ENCODE results near the gene IL17F.

IL17F gene

GRCh38 chr6:52244400-52244799 lies at the start of gene IL17F:
Gene IL17F (minus strand): TSS chr6:52244500. CDS start chr6:52244429, 71 bp downstream.
- no peak for DNase-seq
- intact Hi-C loops (cut with DNase I) = no loop called here

- DNase-seq = no peak
- intact Hi-C loops (cut with DNase I) = no loop called here
Observed at GRCh38 chr6:52293067-52293466, 48.8 kb upstream of the IL17F start.

GRCh38 chr6:52288841-52289240 lies 44.5 kb upstream of the IL17F start:
- no peak for DNase-seq
- intact Hi-C loops (cut with DNase I) = loop anchor here (5.0 to 10.0 kb wide), 2 partner anchors 286 to 373 kb away; partner anchors contain the start of gene TRAM2

DNA sequence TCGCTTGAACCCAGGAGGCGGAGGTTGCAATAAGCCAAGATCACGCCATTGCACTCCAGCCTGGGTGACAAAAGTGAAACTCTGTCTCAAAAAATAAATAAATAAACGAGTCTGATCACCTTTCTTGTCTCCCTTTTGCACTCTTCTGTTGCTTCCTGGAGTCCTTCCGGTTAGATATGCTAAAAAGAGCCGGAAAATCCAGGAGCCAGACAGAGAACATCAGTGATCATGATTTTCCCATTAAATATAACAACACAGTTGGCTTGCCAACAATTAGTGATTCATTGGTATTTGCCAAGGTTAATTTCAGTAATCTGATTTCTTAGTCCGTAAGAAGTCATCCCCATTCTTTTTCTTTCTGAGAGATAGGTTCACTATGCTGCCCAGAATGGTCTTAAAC lies 43.9 kb upstream of the IL17F start:
- DNase-seq = no peak
- intact Hi-C loops (cut with DNase I) = loop anchor here (5.0 to 10.0 kb wide), 2 partner anchors 287 to 374 kb away; partner anchors contain the start of gene TRAM2

GRCh38 chr6:52286798-52287432 lies 42.6 kb upstream of the IL17F start:
- intact Hi-C loops (cut with DNase I) = loop anchor here (2.0 to 10.0 kb wide), 3 partner anchors 112 to 375 kb away; partner anchors contain the start of gene TRAM2
- DNase-seq = peak in 6 of 10 donors; percentile 61 to 88 (median 75)

DNA sequence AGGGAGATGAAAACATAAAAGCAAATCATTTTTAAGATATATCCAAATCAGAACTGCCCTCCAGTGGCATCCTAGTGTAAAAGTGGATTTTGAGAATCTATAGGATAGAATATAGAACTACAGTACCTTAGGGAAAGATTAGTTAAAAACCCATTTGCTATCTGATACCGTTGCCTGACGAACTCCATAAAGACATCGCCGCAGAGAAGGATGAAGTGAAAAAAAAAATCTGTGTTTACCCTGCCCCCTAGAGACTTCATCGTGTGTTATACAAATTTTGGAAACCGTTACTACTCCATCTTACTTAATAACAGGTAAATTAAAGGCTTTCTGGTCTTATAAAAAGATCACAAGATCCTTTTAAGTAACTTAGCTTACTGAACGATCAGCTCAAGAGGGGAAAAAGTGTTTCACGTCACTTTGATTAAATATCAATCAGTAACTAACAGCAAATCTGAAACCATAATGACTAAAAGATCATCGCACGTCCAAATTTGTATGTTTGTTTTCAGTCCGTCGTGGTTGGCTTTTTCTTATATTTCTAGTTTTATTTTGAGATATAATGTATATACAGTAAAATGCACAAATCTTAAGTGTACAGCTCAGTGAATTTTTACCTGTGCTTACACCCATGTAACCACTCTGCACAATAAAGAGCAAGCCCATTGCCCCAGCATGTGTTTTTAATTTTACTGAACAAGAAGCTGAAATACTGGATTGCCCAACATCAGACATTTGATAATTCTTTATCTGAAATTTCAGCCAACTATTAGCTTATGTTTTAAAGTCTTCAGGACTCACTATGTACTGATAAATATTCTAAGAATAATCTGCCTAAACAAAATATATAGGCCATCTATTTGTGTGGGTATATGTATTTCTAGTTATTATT lies 41.1 kb upstream of the IL17F start:
- DNase-seq = no peak
- intact Hi-C loops (cut with DNase I) = loop anchor here (1.0 to 10.0 kb wide), 5 partner anchors 77 to 377 kb away; partner anchors contain the start of genes EFHC1, PAQR8 and TRAM2

- peak; percentile 96 to 100 (median 98) for DNase-seq
- intact Hi-C loops (cut with DNase I) = loop anchor here (1.0 to 10.0 kb wide), 4 partner anchors 78 to 378 kb away; partner anchors contain the start of genes EFHC1, PAQR8 and TRAM2
Observed at GRCh38 chr6:52284460-52285176, 40.3 kb upstream of the IL17F start, which contains the start of gene MCM3. Gene MCM3 (minus strand): TSS chr6:52284742. CDS start chr6:52284674, 68 bp downstream.

DNA sequence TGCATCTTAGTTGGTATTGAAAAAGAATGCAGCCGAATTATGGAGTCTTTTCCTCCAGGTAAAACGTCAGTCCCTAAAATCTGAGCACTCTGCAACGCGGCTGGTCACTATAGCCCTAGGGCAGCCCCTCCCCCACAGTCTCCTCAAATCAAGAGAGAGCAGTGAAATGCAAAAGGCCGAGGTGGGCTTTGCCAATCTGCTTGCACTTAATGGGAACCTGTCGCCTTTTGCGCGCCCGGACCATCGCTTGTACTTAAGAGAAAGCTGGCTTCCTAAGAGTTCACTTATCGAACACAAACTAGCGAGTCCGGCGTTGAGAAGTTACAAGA lies 39.8 kb upstream of the IL17F start:
- peak in 2 of 10 donors; percentile 12 to 28 for DNase-seq
- intact Hi-C loops (cut with DNase I) = loop anchor here (10.0 kb wide), 1 partner anchor 291 kb away; the partner anchor contains the start of gene TRAM2

GRCh38 chr6:52283111-52283510 lies 38.8 kb upstream of the IL17F start:
- intact Hi-C loops (cut with DNase I) = loop anchor here (10.0 kb wide), 1 partner anchor 292 kb away; the partner anchor contains the start of gene TRAM2
- no peak for DNase-seq

- intact Hi-C loops (cut with DNase I) = no loop called here
- DNase-seq = no peak
Observed at GRCh38 chr6:52276130-52276529, 31.8 kb upstream of the IL17F start.

DNA sequence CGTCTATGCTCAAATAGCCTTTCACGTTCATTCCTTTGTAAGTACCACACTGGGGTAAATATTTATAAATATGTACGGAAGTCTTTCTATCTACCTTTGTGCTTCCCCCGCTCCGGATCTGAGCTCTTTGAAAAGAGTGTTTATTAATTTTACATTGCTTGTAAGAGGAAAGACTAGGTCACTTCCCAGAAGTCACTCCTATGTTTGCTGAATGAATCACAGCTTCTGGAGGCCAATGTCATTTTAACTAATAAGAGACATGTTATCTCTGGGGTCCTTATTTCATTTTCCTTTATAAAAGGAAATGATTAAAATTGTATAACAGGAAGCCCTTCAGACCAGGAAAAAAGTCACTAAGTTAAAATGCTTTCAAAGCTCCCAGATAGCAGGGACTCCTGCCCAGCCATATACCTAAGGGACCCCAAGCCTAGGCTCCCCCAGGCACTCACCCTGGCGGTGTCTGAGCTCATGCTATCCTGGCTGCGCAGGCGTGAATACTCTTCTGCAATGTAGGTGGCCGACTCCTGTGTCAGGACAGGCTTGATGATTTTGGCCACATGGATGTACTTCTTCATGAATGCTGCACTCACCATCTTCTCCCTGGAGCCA lies 27.7 kb upstream of the IL17F start:
- DNase-seq = no peak
- intact Hi-C loops (cut with DNase I) = no loop called here

DNA sequence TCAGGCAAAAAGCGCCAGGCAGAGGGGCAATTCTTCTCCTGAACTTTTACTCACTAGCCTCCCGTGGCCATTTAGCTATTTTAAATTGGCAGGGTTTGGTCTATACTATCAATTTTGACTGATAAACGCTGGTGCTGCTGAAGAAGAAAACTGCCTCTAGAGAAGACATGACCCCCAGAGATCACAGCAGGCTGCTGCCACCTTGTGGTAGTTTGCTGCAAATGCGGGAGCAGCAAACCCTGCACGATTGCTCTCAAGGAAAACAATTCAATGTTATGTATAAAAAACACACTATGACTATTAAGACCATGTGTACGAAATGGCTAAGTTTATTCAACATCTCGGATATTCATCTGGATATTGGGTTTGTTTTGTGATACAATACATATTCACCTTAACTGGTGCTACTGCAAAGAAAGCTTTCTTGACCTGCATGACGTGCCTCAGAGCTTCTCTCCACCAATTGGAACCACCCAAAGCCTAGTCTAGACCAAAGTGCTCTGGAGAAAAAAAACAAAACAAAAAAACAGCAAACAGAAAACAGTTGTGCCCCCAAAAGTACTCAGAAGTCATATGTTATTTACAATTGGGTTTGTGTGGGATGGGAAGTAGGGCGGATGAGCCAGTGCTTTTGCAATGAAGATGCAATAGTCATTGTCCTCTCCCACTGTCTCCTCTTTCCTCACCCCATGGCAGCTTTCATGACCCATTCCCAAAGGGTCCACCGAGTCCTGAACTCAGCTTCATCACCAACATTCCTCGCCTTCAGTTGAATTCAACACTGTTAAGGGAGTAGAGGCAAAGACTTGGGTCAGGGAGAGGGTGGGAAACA lies 19.6 kb upstream of the IL17F start:
- peak; percentile 57 to 96 (median 69) for DNase-seq
- intact Hi-C loops (cut with DNase I) = loop anchor here (2.0 kb wide), 1 partner anchor 99 kb away; no protein-coding TSS in a partner anchor

DNA sequence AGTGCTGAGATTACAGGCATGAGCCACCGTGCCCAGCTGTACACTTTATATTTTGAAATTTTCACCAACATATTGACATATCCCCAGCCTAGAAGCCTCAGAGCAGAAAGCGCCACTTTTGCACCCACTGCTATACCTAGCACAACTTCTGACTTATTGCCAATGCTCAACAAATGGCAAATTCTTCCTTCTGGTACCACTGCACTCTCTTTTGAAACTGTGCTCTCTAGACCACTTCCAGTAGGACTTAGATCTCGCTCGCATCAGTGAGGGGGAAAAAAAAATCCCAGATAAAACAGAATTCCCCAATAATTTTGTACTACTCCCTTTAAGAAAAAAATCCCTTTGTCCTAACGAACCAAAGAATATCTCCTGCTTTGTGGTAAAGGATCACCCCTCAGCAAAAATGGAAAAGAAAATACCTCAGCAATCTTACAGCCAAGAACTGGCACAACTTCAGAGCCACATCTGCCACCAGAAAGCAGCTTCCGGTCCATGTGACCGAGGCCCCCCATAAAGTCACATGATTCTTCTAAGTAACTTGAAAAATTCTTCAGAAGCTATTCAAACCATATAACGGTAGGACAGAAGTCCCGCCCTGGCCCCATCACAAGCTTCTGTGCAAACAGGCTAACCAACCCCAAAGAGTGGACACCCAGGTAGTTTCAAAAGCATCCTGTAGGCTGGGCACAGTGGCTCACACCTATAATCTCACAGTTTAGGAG lies 18.5 kb upstream of the IL17F start:
- intact Hi-C loops (cut with DNase I) = no loop called here
- no peak for DNase-seq

GRCh38 chr6:52261229-52261628 lies 16.9 kb upstream of the IL17F start:
- DNase-seq = no peak
- intact Hi-C loops (cut with DNase I) = no loop called here

- DNase-seq = no peak
- intact Hi-C loops (cut with DNase I) = no loop called here
Observed at GRCh38 chr6:52260634-52261033, 16.3 kb upstream of the IL17F start.

GRCh38 chr6:52255434-52255833 lies 11.1 kb upstream of the IL17F start:
- no peak for DNase-seq
- intact Hi-C loops (cut with DNase I) = no loop called here

GRCh38 chr6:52254731-52255378 lies 10.6 kb upstream of the IL17F start:
- DNase-seq = no peak
- intact Hi-C loops (cut with DNase I) = no loop called here

GRCh38 chr6:52253494-52253893 lies 9.2 kb upstream of the IL17F start:
- DNase-seq = no peak
- intact Hi-C loops (cut with DNase I) = no loop called here
